GM23338 (cell line): ENCODE data around the gene CDC42BPB. TPM values are rescaled to one million over a fixed set of nuclear protein-coding genes. Genes with fewer than 3 reads are reported as not detected.

ENCODE experiments used
- ATAC-seq: fragments of 200-7000 bp; cut with Tn5 transposase; 3 replicates; pipeline ENCODE4 v1.9.1; 2020
- DNase-seq: peaks from one replicate; pipeline ENCODE4 v3.0.0-alpha.2; 2015; ENCODE audit warnings: low spot score
- H2AFZ ChIP-seq: fragments of 200-600 bp; sonication (generic); 2 replicates; pipeline ENCODE4 v1.8.0; 2016; ENCODE audit warnings: antibody characterized with exemption, mild to moderate bottlenecking, moderate library complexity
- H3F3A ChIP-seq: fragments of 200-600 bp; sonication (generic); replicated peaks from 2 replicates; pipeline ENCODE4 v1.8.0; 2017; ENCODE audit warnings: antibody characterized with exemption, mixed run types, low read depth
- H3K27ac ChIP-seq: fragments of 200-600 bp; sonication (generic); 2 replicates; pipeline ENCODE4 v1.6.1; 2016; ENCODE audit warnings: low read depth
- H3K27me3 ChIP-seq: fragments of 200-600 bp; sonication (generic); 2 replicates; pipeline ENCODE4 v1.8.0; 2016; ENCODE audit warnings: mild to moderate bottlenecking, mixed run types, moderate library complexity; ENCODE audit not compliant: insufficient read depth
- H3K36me3 ChIP-seq: fragments of 200-600 bp; sonication (generic); 2 replicates; pipeline ENCODE4 v1.8.0; 2016; ENCODE audit warnings: mild to moderate bottlenecking; ENCODE audit not compliant: insufficient read depth
- H3K4me1 ChIP-seq: fragments of 200-600 bp; sonication (generic); 2 replicates; pipeline ENCODE4 v1.8.0; 2016; ENCODE audit warnings: mild to moderate bottlenecking, moderate library complexity; ENCODE audit not compliant: insufficient read depth
- H3K4me2 ChIP-seq: fragments of 200-600 bp; sonication (generic); 2 replicates; pipeline ENCODE4 v1.7.1; 2017; ENCODE audit warnings: mixed run types
- H3K4me3 ChIP-seq: fragments of 200-600 bp; sonication (generic); 2 replicates; pipeline ENCODE4 v1.6.1; 2016; ENCODE audit warnings: mixed run types
- H3K79me2 ChIP-seq: fragments of 200-600 bp; sonication (generic); replicated peaks from 2 replicates; pipeline ENCODE4 v1.8.0; 2017; ENCODE audit warnings: mild to moderate bottlenecking; ENCODE audit not compliant: insufficient read depth
- H3K9me2 ChIP-seq: fragments of 200-600 bp; sonication (generic); 2 replicates; pipeline ENCODE4 v1.8.0; 2017; ENCODE audit not compliant: insufficient read depth
- H4K20me1 ChIP-seq: fragments of 200-600 bp; sonication (generic); replicated peaks from 2 replicates; pipeline ENCODE4 v1.8.0; 2017; ENCODE audit warnings: mild to moderate bottlenecking; ENCODE audit not compliant: insufficient read depth
- H3K27ac Mint-ChIP-seq: 2 replicates; pipeline ENCODE4 v1.8.0; 2020; ENCODE audit warnings: inconsistent platforms, mild to moderate bottlenecking, moderate library complexity, mixed read lengths
- H3K27me3 Mint-ChIP-seq: 3 replicates; pipeline ENCODE4 v1.8.0; 2022; ENCODE audit warnings: low read depth, mild to moderate bottlenecking, moderate library complexity, mixed read lengths, inconsistent platforms; ENCODE audit not compliant: insufficient read depth, poor library complexity
- H3K36me3 Mint-ChIP-seq: 3 replicates; pipeline ENCODE4 v1.8.0; 2021; ENCODE audit warnings: low read depth, mild to moderate bottlenecking, inconsistent platforms, moderate library complexity, mixed read lengths
- H3K4me1 Mint-ChIP-seq: 3 replicates; pipeline ENCODE4 v1.8.0; 2020; ENCODE audit warnings: mild to moderate bottlenecking, inconsistent platforms, mixed read lengths
- H3K4me3 Mint-ChIP-seq: 3 replicates; pipeline ENCODE4 v1.8.0; 2021; ENCODE audit warnings: moderate library complexity, mild to moderate bottlenecking, inconsistent platforms, mixed read lengths
- H3K9me3 Mint-ChIP-seq: 3 replicates; pipeline ENCODE4 v1.8.0; 2020; ENCODE audit warnings: moderate library complexity, mild to moderate bottlenecking, inconsistent platforms, mixed read lengths
- CREB1 ChIP-seq: fragments of 250-450 bp; sonication (Bioruptor Pico); IDR thresholded peaks from 2 replicates; pipeline ENCODE4 v1.5.0; 2020; ENCODE audit warnings: low read depth, mild to moderate bottlenecking, moderate library complexity
- EZH2 ChIP-seq: fragments of 200-600 bp; sonication (generic); IDR thresholded peaks from one replicate; pipeline ENCODE4 v1.8.0; 2017; ENCODE audit warnings: antibody characterized with exemption, mild to moderate bottlenecking, low read depth; ENCODE audit not compliant: unreplicated experiment
- JUNB ChIP-seq: IDR thresholded peaks from one replicate; pipeline ENCODE4 v1.6.1; 2016; ENCODE audit warnings: antibody characterized with exemption; ENCODE audit not compliant: unreplicated experiment
- NANOG ChIP-seq: IDR thresholded peaks from 2 replicates; pipeline ENCODE4 v1.6.1; 2016; ENCODE audit warnings: antibody characterized with exemption, borderline replicate concordance
- POLR2AphosphoS5 ChIP-seq: IDR thresholded peaks from 2 replicates; pipeline ENCODE4 v1.6.1; 2016; ENCODE audit warnings: antibody characterized with exemption, low read depth
- STAT1 ChIP-seq: IDR thresholded peaks from one replicate; pipeline ENCODE4 v1.6.1; 2016; ENCODE audit warnings: antibody characterized with exemption; ENCODE audit not compliant: unreplicated experiment
- ZNF114 ChIP-seq: fragments of 250-450 bp; sonication (Bioruptor Pico); IDR thresholded peaks from 2 replicates; pipeline ENCODE4 v1.5.0; 2020; ENCODE audit warnings: mild to moderate bottlenecking, moderate library complexity
- ZNF331 ChIP-seq: fragments of 250-450 bp; sonication (Bioruptor Pico); IDR thresholded peaks from 2 replicates; pipeline ENCODE4 v1.5.0; 2020; ENCODE audit warnings: low read depth, mild to moderate bottlenecking, moderate library complexity
- polyA plus RNA-seq: library from polyadenylated mRNA; unstranded; fragments of >200 nt; fragmentation: Nextera tagmentation; extraction: Ambion mirVana; gene quantifications from 2 replicates; pipeline ENCODE4 v1.2.1, GENCODE V29; 2016
- total RNA-seq: library from RNA; depleted of rRNA; stranded (reverse); fragments of >200 nt; shearing (Covaris generic); gene quantifications from 2 replicates; pipeline ENCODE4 v1.2.3, GENCODE V29; 2014
- TF ChIP-seq, protein P1 (sequence below), 2 experiments: fragments of 200-600 bp in 1 of 2; sonication (generic) in 1 of 2; conservative IDR thresholded peaks; 2 replicates each; pipeline versions ENCODE4 v1.5.1 to v1.6.1; 2016 to 2017; ENCODE audit warnings: antibody characterized with exemption in 2 of 2, low read depth in 2 of 2, mild to moderate bottlenecking in 2 of 2, moderate library complexity in 1 of 2
- TF ChIP-seq, protein P2 (sequence below): IDR thresholded peaks from 2 replicates; pipeline ENCODE4 v1.6.1; 2016; ENCODE audit warnings: antibody characterized with exemption
- TF ChIP-seq, protein P3 (sequence below): IDR thresholded peaks from one replicate; pipeline ENCODE4 v1.6.1; 2018; ENCODE audit warnings: antibody characterized with exemption; ENCODE audit not compliant: unreplicated experiment

Gene CDC42BPB
- total and polyA plus RNA-seq, 2 experiments from 2014 or later = 12.3 to 127 TPM

DNA sequence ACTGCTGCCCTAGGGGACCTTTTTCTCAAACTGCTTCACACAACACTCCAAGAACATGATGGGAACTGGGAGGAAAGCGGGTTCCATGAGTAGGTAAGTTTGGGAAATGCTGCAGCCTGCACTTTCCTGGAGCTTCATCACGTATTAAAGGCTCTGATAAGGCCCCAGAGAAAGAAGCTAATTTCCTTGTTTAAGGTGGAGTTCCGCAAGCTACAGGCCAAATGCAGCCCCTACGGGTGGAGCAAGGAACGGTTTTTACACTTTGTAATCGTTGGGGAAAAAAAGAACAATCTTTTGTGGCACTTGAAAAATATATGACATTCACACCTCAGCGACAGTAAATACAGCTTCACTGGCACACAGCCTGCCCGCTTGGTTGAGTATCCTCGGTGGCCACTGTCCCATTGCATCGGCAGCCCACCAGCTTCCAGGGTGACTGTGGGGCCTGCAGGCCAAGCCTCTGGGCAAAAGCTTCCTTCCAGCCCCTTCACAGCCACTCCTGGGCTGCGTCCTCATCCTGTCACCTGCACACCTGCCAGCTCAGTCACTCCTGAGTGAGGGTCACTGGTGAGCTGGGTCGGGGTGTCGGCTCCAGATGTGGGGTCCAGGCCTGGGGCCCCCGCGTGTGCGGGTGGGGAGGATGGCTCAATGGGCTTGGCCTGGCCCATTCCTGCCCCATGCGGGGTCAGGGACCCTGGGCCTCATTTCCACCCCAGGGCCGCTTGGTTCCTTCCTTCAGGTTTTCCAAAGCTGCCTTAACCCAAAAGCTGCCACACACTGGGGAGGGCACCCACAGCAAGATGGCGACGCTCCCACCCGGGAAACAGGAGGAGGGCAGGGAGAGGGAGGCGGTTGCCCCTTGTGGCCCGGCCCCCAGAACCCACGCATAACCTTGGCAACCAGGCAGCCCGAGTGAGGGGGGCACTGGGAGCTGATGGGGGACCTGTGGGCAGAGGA is 132.4 kb downstream of the CDC42BPB start:
- Mint-ChIP-seq H3K9me3 (no peaks in the 10 kb centered on the region), H3K4me1 (peaks cover 12% of the 10 kb centered on the region), H3K27ac (no peak overlapping the region), H3K4me3 (no peak overlapping the region), H3K27me3 (peaks cover 52% of the 10 kb centered on the region), H3K36me3 (no peaks in the 10 kb centered on the region)
- Histone ChIP-seq H3K36me3 (no peaks in the 10 kb centered on the region), H2AFZ (no peak overlapping the region), H3F3A (peaks cover 10% of the 10 kb centered on the region), H3K9me2 (peaks cover 13% of the 10 kb centered on the region), H3K4me2 (no peak overlapping the region), H3K79me2 (no peaks in the 10 kb centered on the region), H3K27ac (no peak overlapping the region), H4K20me1 (no peaks in the 10 kb centered on the region), H3K27me3 (peaks cover 90% of the 10 kb centered on the region), H3K4me3 (no peak overlapping the region), H3K4me1 (peaks cover 8% of the 10 kb centered on the region)
- TF ChIP-seq POLR2AphosphoS5 (no peak), STAT1 (no peak), NANOG (no peak)
- TF ChIP-seq, protein P1, sequence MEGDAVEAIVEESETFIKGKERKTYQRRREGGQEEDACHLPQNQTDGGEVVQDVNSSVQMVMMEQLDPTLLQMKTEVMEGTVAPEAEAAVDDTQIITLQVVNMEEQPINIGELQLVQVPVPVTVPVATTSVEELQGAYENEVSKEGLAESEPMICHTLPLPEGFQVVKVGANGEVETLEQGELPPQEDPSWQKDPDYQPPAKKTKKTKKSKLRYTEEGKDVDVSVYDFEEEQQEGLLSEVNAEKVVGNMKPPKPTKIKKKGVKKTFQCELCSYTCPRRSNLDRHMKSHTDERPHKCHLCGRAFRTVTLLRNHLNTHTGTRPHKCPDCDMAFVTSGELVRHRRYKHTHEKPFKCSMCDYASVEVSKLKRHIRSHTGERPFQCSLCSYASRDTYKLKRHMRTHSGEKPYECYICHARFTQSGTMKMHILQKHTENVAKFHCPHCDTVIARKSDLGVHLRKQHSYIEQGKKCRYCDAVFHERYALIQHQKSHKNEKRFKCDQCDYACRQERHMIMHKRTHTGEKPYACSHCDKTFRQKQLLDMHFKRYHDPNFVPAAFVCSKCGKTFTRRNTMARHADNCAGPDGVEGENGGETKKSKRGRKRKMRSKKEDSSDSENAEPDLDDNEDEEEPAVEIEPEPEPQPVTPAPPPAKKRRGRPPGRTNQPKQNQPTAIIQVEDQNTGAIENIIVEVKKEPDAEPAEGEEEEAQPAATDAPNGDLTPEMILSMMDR (conservative IDR thresholded peaks at IDR 0.05; ENCODE audit: low read depth in 2 of 2) = peak; percentile 17 to 31; a peak in 3 of 4 replicates
- TF ChIP-seq, protein P2, sequence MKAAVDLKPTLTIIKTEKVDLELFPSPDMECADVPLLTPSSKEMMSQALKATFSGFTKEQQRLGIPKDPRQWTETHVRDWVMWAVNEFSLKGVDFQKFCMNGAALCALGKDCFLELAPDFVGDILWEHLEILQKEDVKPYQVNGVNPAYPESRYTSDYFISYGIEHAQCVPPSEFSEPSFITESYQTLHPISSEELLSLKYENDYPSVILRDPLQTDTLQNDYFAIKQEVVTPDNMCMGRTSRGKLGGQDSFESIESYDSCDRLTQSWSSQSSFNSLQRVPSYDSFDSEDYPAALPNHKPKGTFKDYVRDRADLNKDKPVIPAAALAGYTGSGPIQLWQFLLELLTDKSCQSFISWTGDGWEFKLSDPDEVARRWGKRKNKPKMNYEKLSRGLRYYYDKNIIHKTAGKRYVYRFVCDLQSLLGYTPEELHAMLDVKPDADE = no peak
- ATAC-seq (no peak), DNase-seq (peak; percentile 44)

DNA sequence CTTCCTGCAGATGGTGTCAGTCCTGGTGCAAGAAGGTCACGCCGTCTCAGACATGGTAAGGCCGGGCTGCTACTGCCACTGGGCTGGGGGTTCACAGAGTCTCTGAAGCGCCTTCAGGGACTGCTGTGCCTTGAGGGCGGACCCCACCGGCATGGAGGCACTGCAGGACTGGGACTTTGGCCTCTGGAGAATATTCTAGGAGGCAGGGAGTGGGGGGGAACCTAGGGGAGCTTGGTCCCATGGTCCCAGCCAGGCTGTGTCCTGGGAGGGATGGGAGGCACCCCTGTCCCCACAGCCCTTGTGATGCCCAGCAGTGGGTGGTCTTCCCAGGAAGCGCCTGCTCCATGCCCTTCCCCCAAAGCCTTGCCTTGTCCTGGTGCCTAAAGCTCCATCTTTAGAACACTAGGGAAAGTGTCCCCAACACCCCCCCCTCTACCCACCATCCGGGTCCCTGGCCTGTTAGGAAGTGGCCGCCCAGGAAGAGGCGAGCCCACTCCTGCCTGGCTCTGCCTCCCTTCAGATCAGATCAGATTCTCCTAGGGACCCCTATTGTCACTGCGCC is 133.3 kb downstream of the CDC42BPB start:
- H3K27ac ChIP-seq = no peak overlapping the region
- H3F3A ChIP-seq = peaks cover 10% of the 10 kb centered on the region
- H3K4me1 Mint-ChIP-seq = peaks cover 12% of the 10 kb centered on the region
- peak overlapping the region; percentile 66 for H3K4me3 ChIP-seq
- H3K9me3 Mint-ChIP-seq = no peaks in the 10 kb centered on the region
- H3K27me3 ChIP-seq = peaks cover 81% of the 10 kb centered on the region
- H3K36me3 ChIP-seq = no peaks in the 10 kb centered on the region
- H3K27ac Mint-ChIP-seq = no peak overlapping the region
- H3K4me3 Mint-ChIP-seq = no peak overlapping the region
- peaks cover 45% of the 10 kb centered on the region for H3K27me3 Mint-ChIP-seq
- H3K79me2 ChIP-seq = no peaks in the 10 kb centered on the region
- peak overlapping the region; percentile 91 for H2AFZ ChIP-seq
- H3K9me2 ChIP-seq = peaks cover 13% of the 10 kb centered on the region
- DNase-seq = no peak
- H3K4me1 ChIP-seq = peaks cover 8% of the 10 kb centered on the region
- no peaks in the 10 kb centered on the region for H3K36me3 Mint-ChIP-seq
- H3K4me2 ChIP-seq = peak overlapping the region; percentile 96
- no peaks in the 10 kb centered on the region for H4K20me1 ChIP-seq
- ATAC-seq = no peak
- TF ChIP-seq EZH2 (no peak), ZNF114 (CRISPR knock-in tag) (no peak), ZNF331 (CRISPR knock-in tag) (no peak), NANOG (no peak), CREB1 (CRISPR knock-in tag) (no peak), POLR2AphosphoS5 (no peak), JUNB (no peak), STAT1 (no peak)
- TF ChIP-seq, protein P1 (conservative IDR thresholded peaks at IDR 0.05; ENCODE audit: low read depth in 2 of 2) = no peak
- TF ChIP-seq, protein P2 = no peak
- TF ChIP-seq, protein P3, sequence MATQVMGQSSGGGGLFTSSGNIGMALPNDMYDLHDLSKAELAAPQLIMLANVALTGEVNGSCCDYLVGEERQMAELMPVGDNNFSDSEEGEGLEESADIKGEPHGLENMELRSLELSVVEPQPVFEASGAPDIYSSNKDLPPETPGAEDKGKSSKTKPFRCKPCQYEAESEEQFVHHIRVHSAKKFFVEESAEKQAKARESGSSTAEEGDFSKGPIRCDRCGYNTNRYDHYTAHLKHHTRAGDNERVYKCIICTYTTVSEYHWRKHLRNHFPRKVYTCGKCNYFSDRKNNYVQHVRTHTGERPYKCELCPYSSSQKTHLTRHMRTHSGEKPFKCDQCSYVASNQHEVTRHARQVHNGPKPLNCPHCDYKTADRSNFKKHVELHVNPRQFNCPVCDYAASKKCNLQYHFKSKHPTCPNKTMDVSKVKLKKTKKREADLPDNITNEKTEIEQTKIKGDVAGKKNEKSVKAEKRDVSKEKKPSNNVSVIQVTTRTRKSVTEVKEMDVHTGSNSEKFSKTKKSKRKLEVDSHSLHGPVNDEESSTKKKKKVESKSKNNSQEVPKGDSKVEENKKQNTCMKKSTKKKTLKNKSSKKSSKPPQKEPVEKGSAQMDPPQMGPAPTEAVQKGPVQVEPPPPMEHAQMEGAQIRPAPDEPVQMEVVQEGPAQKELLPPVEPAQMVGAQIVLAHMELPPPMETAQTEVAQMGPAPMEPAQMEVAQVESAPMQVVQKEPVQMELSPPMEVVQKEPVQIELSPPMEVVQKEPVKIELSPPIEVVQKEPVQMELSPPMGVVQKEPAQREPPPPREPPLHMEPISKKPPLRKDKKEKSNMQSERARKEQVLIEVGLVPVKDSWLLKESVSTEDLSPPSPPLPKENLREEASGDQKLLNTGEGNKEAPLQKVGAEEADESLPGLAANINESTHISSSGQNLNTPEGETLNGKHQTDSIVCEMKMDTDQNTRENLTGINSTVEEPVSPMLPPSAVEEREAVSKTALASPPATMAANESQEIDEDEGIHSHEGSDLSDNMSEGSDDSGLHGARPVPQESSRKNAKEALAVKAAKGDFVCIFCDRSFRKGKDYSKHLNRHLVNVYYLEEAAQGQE = no peak
